KMS-11 (cell line): ENCODE data around the gene PHF20.
"Not testable (repeated sequence)": the region's sequence is repeated elsewhere in the genome, so short reads cannot be mapped to it uniquely, and the experiment has no call there.

Source experiments
- H2AFZ ChIP-seq: fragments of 200-600 bp; sonication (generic); 2 replicates; pipeline ENCODE4 v1.6.1; 2016; ENCODE audit warnings: antibody characterized with exemption, mixed run types, low read depth
- H3K27ac ChIP-seq: fragments of 200-600 bp; sonication (generic); 2 replicates; pipeline ENCODE4 v1.6.1; 2016; ENCODE audit warnings: mild to moderate bottlenecking, mixed run types
- H3K27me3 ChIP-seq: fragments of 200-600 bp; sonication (generic); 2 replicates; pipeline ENCODE4 v1.6.1; 2017; ENCODE audit warnings: mild to moderate bottlenecking, low read depth, mixed run types, moderate library complexity; ENCODE audit not compliant: insufficient read depth
- H3K36me3 ChIP-seq: fragments of 200-600 bp; sonication (generic); 2 replicates; pipeline ENCODE4 v1.6.1; 2017; ENCODE audit warnings: mild to moderate bottlenecking, mixed run types; ENCODE audit not compliant: insufficient read depth
- H3K4me1 ChIP-seq: fragments of 200-600 bp; sonication (generic); 2 replicates; pipeline ENCODE4 v1.6.1; 2016; ENCODE audit warnings: mild to moderate bottlenecking, low read depth, mixed run types; ENCODE audit not compliant: poor library complexity, severe bottlenecking
- H3K4me2 ChIP-seq: fragments of 200-600 bp; sonication (generic); 2 replicates; pipeline ENCODE4 v1.7.0; 2016; ENCODE audit warnings: mild to moderate bottlenecking, mixed run types
- H3K4me3 ChIP-seq: fragments of 200-600 bp; sonication (generic); IDR thresholded peaks from 2 replicates; pipeline ENCODE4 v1.6.1; 2017; ENCODE audit warnings: low read depth, low read length, mixed read lengths; ENCODE audit not compliant: insufficient read depth
- H3K79me2 ChIP-seq: fragments of 200-600 bp; sonication (generic); 2 replicates; pipeline ENCODE4 v1.6.1; 2016; ENCODE audit warnings: low read depth, mixed run types; ENCODE audit not compliant: insufficient read depth
- H3K9ac ChIP-seq: fragments of 200-600 bp; sonication (generic); 2 replicates; pipeline ENCODE4 v1.6.1; 2016; ENCODE audit warnings: mild to moderate bottlenecking, mixed run types
- H4K20me1 ChIP-seq: fragments of 200-600 bp; sonication (generic); 2 replicates; pipeline ENCODE4 v1.6.1; 2016; ENCODE audit warnings: mild to moderate bottlenecking, mixed run types; ENCODE audit not compliant: insufficient read depth
- TF ChIP-seq, protein P1 (sequence below): fragments of 200-600 bp; sonication (generic); conservative IDR thresholded peaks from 2 replicates; pipeline ENCODE4 v1.6.1; 2017; ENCODE audit warnings: low read depth, mild to moderate bottlenecking, antibody characterized with exemption, low read length, moderate library complexity, mixed read lengths

The PHF20 gene

DNA sequence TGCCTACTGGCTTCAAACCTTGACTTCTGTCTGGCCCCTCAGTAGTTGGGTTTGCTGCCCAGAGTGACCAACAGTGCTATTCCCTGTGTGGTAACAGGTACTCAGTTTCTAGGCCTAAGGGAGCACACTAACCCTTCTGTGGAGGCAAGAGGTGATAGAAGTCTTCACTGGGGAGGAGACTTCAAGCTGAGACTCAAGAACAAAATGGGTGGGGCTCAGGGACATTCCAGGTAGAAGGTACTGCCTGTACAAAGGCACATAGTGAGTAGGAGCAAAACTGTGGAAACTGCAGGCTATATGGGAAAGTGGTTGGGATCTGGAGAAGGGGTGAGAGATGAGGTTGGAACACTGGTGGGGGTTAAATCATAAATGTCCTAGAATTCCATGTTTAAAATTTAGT lies 184.8 kb downstream of the PHF20 start:
- peaks cover 27% of the 10 kb centered on the region for H3K4me1 ChIP-seq
- peaks cover 30% of the 10 kb centered on the region for H3K79me2 ChIP-seq
- H3K9ac ChIP-seq, result no peak overlapping the region
- H3K4me3 ChIP-seq, result no peak overlapping the region
- H3K27ac ChIP-seq, result no peak overlapping the region
- no peak overlapping the region for H2AFZ ChIP-seq
- no peaks in the 10 kb centered on the region for H3K36me3 ChIP-seq
- TF ChIP-seq, protein P1, sequence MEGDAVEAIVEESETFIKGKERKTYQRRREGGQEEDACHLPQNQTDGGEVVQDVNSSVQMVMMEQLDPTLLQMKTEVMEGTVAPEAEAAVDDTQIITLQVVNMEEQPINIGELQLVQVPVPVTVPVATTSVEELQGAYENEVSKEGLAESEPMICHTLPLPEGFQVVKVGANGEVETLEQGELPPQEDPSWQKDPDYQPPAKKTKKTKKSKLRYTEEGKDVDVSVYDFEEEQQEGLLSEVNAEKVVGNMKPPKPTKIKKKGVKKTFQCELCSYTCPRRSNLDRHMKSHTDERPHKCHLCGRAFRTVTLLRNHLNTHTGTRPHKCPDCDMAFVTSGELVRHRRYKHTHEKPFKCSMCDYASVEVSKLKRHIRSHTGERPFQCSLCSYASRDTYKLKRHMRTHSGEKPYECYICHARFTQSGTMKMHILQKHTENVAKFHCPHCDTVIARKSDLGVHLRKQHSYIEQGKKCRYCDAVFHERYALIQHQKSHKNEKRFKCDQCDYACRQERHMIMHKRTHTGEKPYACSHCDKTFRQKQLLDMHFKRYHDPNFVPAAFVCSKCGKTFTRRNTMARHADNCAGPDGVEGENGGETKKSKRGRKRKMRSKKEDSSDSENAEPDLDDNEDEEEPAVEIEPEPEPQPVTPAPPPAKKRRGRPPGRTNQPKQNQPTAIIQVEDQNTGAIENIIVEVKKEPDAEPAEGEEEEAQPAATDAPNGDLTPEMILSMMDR, result no peak
- 0 out of 2 replicates have a peak, but pooled peaks cover 5% of the 10 kb centered on the region for H4K20me1 ChIP-seq
- no peaks in the 10 kb centered on the region for H3K27me3 ChIP-seq
- no peak overlapping the region for H3K4me2 ChIP-seq

DNA sequence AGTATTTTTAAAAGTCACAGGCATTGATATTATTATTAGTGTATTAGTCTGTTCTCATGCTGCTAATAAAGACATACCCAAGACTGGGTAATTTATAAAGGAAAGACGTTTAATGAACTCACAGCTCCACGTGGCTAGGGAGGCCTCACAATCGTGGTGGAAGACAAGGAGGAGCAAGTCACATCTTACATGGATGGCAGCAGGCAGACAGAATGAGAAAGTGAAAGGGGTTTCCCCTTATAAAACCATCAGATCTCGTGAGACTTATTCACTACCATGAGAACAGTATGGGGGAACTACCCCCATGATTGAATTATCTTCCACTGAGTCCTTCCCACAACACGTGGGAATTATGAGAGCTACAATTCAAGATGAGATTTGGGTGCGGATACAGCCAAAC lies 187.5 kb downstream of the PHF20 start:
- H3K4me3 ChIP-seq, H3K4me2 ChIP-seq, H3K27ac ChIP-seq, H3K79me2 ChIP-seq, H4K20me1 ChIP-seq, H3K36me3 ChIP-seq, H3K9ac ChIP-seq, H2AFZ ChIP-seq, H3K27me3 ChIP-seq: not testable (repeated sequence)
- H3K4me1 ChIP-seq, result peaks cover 12% of the 10 kb centered on the region

DNA sequence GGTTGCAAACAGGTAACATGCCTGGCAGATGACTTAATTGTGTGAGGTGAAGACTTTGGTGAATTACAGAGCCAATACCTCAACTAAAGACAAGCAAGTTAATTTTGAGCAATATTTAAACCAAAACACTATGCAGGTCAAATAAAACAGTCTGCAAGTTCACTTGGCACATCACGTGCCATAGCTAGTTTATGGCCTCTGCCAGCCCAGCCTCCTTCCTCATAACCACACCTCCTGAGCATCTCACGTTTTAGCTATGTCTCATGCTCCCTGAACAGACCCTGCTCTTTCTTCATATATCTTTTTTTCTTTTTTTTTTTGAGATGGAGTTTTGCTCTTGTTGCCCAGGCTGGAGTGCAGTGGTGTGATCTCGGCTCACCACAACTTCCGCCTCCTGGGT lies 192.1 kb downstream of the PHF20 start:
- H3K36me3 ChIP-seq, result no peaks in the 10 kb centered on the region
- no peaks in the 10 kb centered on the region for H4K20me1 ChIP-seq
- TF ChIP-seq, protein P1, result no peak
- H3K4me2 ChIP-seq, result no peak overlapping the region
- no peak overlapping the region for H3K9ac ChIP-seq
- no peak overlapping the region for H2AFZ ChIP-seq
- H3K4me1 ChIP-seq, result no peaks in the 10 kb centered on the region
- H3K4me3 ChIP-seq, result no peak overlapping the region
- H3K27me3 ChIP-seq, result no peaks in the 10 kb centered on the region
- no peak overlapping the region for H3K27ac ChIP-seq
- no peaks in the 10 kb centered on the region for H3K79me2 ChIP-seq

DNA sequence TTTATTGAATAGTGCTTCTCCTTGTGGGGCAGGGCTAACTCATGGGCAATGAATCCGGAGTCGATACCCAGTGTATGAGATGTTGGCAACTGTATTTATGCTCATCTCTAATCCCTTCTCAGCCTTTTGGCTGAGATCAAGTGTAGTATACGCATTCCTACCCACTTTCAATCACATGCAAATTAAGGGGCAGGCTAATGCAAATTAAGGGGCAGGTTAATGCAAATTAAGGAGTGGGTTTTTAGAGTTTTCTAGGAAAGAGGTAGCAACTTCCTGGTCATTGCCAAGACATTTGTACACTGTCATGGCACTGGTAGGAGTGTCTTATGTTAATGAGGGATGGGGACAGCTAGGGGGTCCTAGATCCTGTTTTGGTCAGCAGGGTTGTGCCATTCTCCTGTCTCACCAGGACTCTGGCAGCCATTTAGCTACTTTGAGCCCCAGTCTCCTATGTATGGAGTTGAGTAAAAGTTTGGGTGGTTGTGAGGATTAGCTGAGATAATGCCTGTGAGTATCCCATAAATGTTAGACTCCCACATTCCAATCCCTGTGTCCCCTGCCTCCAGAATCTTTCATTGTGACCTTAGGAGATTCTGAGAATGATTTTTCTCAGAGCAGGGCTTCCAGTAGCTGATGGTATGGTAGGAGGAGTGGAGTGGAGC lies 196.3 kb downstream of the PHF20 start, which contains the start of gene CNBD2:
Gene CNBD2 (plus strand): TSS at position 612 of the 662 bp plus-strand sequence. CDS start 173 bp downstream, outside the sequence.
- no peaks in the 10 kb centered on the region for H3K27me3 ChIP-seq
- no peaks in the 10 kb centered on the region for H3K79me2 ChIP-seq
- H3K36me3 ChIP-seq, result no peaks in the 10 kb centered on the region
- no peak within 1 kb of the TSS for H3K4me2 ChIP-seq
- H4K20me1 ChIP-seq, result no peaks in the 10 kb centered on the region
- no peak within 1 kb of the TSS for H2AFZ ChIP-seq
- H3K9ac ChIP-seq, result no peak within 1 kb of the TSS
- H3K4me3 ChIP-seq, result no peak within 1 kb of the TSS
- H3K27ac ChIP-seq, result no peak within 1 kb of the TSS
- H3K4me1 ChIP-seq, result no peaks in the 10 kb centered on the region
- TF ChIP-seq, protein P1, result no peak

DNA sequence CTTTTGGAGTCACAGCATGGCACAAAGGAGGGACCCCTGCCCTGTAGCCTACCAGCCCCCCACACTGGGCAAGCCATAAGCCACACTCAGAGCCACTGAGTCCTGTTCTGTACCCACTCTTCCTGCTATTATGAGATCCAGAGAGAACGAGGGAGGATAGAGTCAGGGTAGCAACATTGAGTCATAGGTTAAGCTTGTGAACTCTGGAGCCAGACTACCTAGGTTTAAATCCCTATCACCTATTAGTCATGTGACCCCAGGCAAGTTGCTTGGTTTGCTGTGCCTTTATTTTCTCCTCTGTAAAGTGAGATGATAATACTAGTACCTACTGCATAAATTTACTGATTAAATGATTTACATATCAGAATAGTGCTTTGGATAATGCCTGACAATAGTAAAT lies 197.1 kb downstream of the PHF20 start:
- TF ChIP-seq, protein P1, result no peak
- no peak overlapping the region for H2AFZ ChIP-seq
- no peak overlapping the region for H3K4me2 ChIP-seq

More for the DNA sequence above, 197.1 kb downstream of the PHF20 start:
- Histone ChIP-seq H3K79me2 (no peaks in the 10 kb centered on the region), H3K9ac (no peak overlapping the region), H3K4me3 (no peak overlapping the region), H3K36me3 (no peaks in the 10 kb centered on the region), H4K20me1 (no peaks in the 10 kb centered on the region), H3K27me3 (no peaks in the 10 kb centered on the region), H3K27ac (no peak overlapping the region), H3K4me1 (no peaks in the 10 kb centered on the region)
